GM21367 (cell line): ENCODE results near the gene RAET1E.
"Not testable (repeated sequence)": the region's sequence is repeated elsewhere in the genome, so short reads cannot be mapped to it uniquely, and the experiment has no call there.

Experiments used
- ATAC-seq: cut with Tn5 transposase; IDR thresholded peaks from one replicate; pipeline ENCODE4 v1.9.1; 2021; ENCODE audit not compliant: unreplicated experiment

Gene RAET1E

GRCh38 chr6:149929422-149929821 lies 31.5 kb upstream of the RAET1E start:
- ATAC-seq = no peak

DNA sequence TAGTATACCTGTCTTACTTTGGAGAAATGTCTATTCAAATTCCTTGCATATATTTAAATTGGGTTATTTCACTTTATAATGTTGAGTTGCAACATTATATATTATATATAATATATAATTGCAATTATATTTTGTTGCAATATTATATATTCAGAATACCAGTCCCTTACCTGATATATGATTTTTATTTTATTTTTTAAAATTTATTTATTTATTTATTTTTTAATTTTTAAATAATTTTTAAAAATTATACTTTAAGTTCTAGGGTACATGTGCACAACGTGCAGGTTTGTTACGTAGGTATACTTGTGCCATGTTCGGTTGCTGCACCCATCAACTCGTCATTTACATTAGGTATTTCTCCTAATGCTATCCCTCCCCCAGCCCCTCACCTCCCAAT lies 29.1 kb upstream of the RAET1E start:
- ATAC-seq = not testable (repeated sequence)

DNA sequence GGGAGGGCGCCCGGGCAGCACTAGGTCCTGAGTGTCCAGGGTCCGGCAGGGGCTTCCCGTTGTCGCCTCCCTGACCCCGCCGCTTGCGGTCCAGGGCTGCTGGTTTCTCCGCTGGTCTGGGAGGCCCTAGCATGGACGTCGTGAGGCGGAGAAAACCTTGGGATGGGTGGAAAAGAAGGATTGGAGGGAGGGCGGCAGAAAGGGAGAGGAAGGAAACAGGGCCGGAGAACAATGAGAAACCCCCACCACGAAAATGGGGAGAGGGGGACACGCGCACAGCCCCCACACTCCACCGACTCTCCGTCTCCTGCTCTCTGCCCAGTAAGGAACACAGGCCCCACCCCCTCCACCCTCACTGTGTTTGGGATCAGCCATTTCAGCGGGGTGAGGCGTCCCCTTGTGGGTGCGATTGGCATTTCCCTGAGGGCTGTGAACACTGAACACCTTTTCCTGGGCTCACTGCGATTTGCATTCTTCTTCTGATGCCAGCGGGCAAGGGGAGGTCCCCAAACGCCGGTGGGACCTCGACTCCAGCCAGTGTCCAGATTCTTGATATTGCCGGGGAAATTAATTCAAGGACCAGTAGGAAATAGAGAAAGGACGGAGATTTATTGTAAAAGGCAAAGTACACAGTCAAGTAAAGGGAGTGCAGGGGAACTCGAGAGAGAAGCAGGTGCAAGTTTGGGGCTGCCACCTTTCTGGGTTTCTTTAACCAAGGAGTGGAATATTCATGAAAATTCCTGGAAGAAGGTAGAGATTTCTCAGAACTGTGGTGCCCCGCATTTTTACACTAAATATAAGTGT lies 28.3 kb upstream of the RAET1E start:
- no peak for ATAC-seq

GRCh38 chr6:149925253-149925973 lies 27.5 kb upstream of the RAET1E start:
- ATAC-seq = no peak

GRCh38 chr6:149924933-149925252 lies 27.0 kb upstream of the RAET1E start:
- ATAC-seq = no peak

DNA sequence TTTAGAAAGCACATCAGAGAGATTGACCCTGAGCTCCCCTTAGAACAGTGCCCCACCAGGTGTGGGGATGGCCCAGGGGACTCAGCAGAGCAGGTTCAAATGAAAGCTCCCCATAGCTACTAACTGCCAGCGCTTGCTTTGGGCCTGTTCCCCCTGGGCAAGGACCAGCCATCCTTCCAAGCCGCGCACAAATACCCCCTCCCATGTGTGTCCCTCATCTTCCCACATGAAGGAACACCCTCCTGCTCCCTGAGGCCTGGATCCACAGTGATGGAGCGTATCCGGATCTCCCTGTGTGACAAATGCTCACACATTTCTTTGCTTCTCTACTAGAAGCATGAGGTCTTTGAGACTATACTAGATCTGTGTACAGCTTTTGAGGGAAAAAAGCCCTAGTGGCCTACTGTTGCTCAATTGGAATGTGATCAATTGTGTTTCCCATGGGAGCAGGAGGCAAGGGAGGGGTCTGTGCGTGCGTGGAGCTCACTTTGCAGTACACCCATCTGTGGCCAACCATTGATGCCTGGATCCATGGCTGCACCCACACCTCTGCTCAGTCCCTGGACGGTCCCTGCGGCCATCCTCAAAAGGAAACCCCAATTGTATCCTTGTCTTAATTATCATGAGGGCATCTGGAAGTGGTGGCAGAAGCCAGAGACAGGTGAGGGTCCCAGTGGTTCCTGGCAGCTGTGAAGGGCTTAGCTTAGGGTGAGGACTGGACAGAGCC lies 26.5 kb upstream of the RAET1E start:
- ATAC-seq = no peak

DNA sequence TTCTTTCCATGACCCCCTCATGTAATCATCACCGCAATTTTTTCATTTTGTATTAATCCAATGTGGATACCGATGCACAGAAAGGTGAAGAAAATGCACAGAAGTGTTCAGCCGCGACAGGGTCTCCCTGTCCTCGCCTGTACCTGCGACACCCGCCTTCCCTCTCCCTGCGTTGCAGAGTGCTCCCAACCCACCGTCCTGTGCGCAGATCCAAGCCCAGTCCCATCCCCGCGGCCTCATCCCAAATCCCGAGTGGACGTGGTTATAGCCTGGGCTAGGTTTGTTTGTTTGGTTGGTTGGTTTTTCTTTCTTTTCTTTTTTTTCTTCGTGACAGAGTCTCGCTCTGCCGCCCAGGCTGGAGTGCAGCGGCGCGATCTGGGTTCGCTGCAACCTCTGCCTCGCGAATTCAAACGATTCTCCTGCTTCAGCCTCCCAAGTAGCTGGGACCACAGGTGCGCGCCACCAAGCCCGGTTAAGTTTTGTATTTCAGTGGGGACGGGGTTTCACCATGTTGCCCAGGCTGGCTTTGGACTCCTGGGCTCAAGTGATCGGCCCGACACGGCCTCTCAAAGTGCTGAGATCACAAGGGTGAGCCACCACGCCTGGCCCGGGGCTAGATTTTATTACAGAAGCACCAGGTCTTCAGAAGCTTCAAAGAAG lies 25.5 kb upstream of the RAET1E start:
- ATAC-seq = no peak

DNA sequence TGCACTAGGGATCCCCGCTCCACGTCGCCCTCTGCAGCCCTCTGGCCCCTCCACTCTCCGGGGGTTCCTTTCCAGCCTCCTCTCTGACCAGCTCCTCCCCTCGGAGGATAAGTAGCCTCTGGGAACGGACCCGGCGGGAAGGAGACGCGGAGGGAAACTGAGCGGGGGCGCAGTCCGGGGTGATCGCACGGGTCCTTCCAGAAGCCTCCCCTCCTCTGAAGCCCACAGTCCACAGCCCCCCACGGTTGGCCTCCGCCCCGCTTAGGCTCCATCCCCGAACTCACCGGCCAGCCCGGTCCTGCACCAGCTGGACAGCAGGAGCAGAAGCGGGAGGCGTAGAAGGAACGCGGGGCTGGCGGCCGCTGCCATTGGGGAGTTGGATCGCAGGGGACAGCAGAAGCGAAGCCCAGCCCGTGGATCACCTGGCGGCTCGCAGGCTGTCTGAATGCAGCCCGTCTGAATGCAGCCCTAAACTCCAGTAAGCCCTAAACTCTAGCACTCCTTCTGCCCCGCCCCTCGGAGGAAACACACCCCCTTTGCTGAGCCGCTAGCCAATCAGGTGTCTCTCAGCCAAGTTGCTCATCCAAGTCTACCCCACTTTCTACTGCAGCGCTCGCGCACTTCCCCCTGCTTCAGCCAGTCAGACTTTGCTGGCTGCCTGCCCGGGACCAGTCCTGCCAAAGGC lies 24.9 kb upstream of the RAET1E start, which contains the start of gene RAET1G:
Gene RAET1G (minus strand): TSS at position 480 of the 685 bp plus-strand sequence. CDS start 111 bp downstream, at position 369.
- ATAC-seq = no peak

- ATAC-seq = not testable (repeated sequence)
Observed at GRCh38 chr6:149922091-149922490, 24.2 kb upstream of the RAET1E start.

- ATAC-seq = no peak
Observed at GRCh38 chr6:149921361-149921760, 23.4 kb upstream of the RAET1E start.

GRCh38 chr6:149919834-149920225 lies 21.9 kb upstream of the RAET1E start:
- no peak for ATAC-seq

DNA sequence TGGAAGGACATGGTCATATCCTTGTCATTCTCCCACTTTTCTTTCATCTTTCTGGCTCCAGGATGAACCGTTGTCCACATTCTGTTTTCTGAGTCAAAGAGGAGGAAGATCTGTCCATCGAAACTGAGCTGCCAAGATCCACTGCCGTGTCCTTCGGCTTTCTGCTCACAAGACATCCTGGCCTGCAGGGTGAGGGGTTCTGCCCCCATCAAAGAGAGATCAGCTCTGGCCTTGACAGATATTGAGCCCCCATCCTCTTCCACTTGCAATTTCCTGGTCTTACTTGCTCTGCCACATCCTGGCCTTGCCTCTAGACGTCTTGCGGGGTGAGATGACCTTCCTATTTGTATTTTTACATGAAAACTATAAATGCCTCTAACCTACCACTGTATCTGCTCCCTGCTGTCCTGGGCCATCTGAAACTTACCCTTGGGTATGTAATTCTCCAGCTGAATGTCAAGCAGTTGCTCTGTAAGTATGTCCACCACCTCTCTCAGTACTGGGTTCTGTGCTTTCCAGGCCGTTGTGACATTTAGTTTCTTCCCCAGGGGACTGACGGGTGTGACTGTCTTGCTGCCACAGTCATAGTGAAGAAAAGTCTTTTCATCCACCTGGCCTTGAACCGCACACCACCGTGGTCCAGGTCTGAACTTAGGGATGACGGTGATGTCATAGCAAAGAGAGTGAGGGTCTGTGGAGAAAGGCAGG lies 21.4 kb upstream of the RAET1E start:
- not testable (repeated sequence) for ATAC-seq

GRCh38 chr6:149918151-149918905 lies 20.4 kb upstream of the RAET1E start:
- no peak for ATAC-seq

- no peak for ATAC-seq
Observed at GRCh38 chr6:149917679-149918078, 19.8 kb upstream of the RAET1E start.

DNA sequence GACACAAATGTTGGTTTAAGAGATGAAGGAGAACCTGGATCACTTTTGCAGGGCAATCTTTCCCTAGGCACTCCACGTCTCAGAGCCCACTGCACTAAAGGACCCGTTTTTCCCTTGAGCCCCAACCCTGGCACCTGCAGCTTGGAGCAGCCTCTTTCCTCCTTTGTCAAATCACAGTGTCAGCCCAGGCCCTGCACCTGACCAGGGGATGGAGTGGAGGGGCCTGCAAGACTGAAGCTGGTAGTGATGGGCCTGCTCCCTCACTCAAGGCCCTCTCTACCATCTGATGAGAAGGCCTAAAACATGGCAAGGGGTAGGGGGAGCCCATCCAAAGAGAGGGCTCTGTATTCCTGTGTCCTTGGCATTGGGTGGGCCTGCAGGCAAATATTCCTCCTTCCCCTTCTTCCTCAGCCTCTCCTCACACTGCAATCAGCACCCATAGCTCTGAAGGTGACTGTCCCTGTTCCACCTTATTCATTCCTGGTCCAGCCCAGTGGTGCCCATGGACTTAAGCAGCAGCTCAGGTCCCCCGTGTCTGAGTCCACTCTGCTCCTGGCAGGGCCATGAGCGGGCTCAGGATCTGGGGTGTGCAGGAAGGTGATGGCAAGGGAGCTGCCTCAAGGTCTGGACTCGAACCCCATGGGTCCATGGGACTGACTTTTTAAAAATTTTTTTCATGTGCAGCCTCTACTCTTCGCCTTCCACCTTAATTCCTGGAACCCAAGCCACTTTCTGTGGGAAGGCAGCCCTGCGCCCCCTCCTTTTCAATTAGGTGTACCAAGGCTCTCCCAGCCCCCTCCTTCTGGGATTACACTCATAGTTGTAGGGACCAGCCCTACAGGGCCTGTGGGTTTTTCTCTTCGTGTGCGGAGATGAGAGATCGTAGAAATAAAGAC lies 18.3 kb upstream of the RAET1E start:
- ATAC-seq = no peak

- no peak for ATAC-seq
Observed at GRCh38 chr6:149913540-149914240, 15.8 kb upstream of the RAET1E start.

GRCh38 chr6:149913085-149913484 lies 15.2 kb upstream of the RAET1E start:
- no peak for ATAC-seq

GRCh38 chr6:149912680-149913079 lies 14.8 kb upstream of the RAET1E start:
- ATAC-seq = not testable (repeated sequence)
